K562 (cell line): ENCODE data around the gene ACER2. TPM values are rescaled to one million over a fixed set of nuclear protein-coding genes. Genes with fewer than 3 reads are reported as not detected.

ENCODE experiments used
- ATAC-seq: fragments of 200-7000 bp; cut with Tn5 transposase; 3 replicates; pipeline ENCODE4 v1.9.1; 2020; ENCODE audit warnings: moderate library complexity
- BruUV-seq: library from RNA; stranded (reverse); fragments of 400-500 nt; replicated peaks from 2 replicates; lab custom pipeline; 2021; lab: Mats Ljungman, UMichigan
- CTCF ChIA-PET: fragments of 300-600 bp; formaldehyde crosslinking; extraction: SDS; loops from one replicate; lab custom pipeline; 2021; ENCODE audit warnings: low intra/inter-chr PET ratio; lab: Yijun Ruan, JAX
- POLR2A ChIA-PET: fragments of 300-600, 350-650 bp; sonication (Branson Sonifier 250); formaldehyde crosslinking; extraction: SDS; loops from one replicate; lab custom pipeline; 2021; ENCODE audit warnings: antibody characterized with exemption, inconsistent platforms; lab: Yijun Ruan, JAX
- DNase-seq, 4 experiments: peaks; one replicate each; pipeline versions ENCODE4 v3.0.0 to v3.0.0-alpha.2; 2011 to 2018; ENCODE audit warnings: low spot score in 3 of 4, mixed read lengths in 3 of 4; ENCODE audit errors: extremely low read depth in 1 of 4
- FAIRE-seq: peaks from 2 replicates; lab custom pipeline; 2011; peaks lifted over from hg19 to GRCh38; lab: Jason Lieb, UNC
- H2AFZ ChIP-seq: 2 replicates; pipeline ENCODE4 v1.6.0; 2011; ENCODE audit warnings: low read depth, low read length, control low read depth, inconsistent platforms
- H3K27ac ChIP-seq: fragments of 200-600 bp; 3 replicates; pipeline ENCODE4 v1.8.0; 2011; ENCODE audit warnings: low read depth, mild to moderate bottlenecking, control low read depth, inconsistent platforms, low read length, moderate library complexity, mixed read lengths; ENCODE audit errors: extremely low read depth
- H3K27me3 ChIP-seq, 2 experiments: fragments of 300-600 bp in 1 of 2; 2 replicates in 1 of 2; 3 replicates in 1 of 2; pipeline versions ENCODE4 v1.6.0 to v1.8.0; 2011; ENCODE audit warnings: inconsistent platforms in 2 of 2, low read length in 2 of 2, mild to moderate bottlenecking in 1 of 2, mixed read lengths in 1 of 2, moderate library complexity in 1 of 2; ENCODE audit not compliant: control insufficient read depth in 2 of 2, insufficient read depth in 2 of 2
- H3K36me3 ChIP-seq: fragments of 300-600 bp; 3 replicates; pipeline ENCODE4 v1.8.0; 2011; ENCODE audit warnings: mild to moderate bottlenecking, low read length, inconsistent platforms; ENCODE audit not compliant: control insufficient read depth, insufficient read depth
- H3K4me1 ChIP-seq, 2 experiments: fragments of 200-600 bp in 1 of 2; replicated peaks in 1 of 2; 2 replicates in 1 of 2; 3 replicates in 1 of 2; pipeline versions ENCODE4 v1.5.1 to v1.8.0; 2011; ENCODE audit warnings: inconsistent platforms in 2 of 2, low read length in 2 of 2, mild to moderate bottlenecking in 1 of 2, mixed read lengths in 1 of 2, moderate library complexity in 1 of 2; ENCODE audit not compliant: control insufficient read depth in 2 of 2, insufficient read depth in 2 of 2
- H3K4me2 ChIP-seq: 2 replicates; pipeline ENCODE4 v1.6.1; 2011; ENCODE audit warnings: low read length, control low read depth, inconsistent platforms, mixed read lengths; ENCODE audit not compliant: insufficient read depth
- H3K4me3 ChIP-seq: fragments of 200-600 bp; sonication (generic), shearing (Covaris generic); 2 replicates; pipeline ENCODE4 v1.5.1; 2016; ENCODE audit warnings: control low read depth, inconsistent platforms
- H3K79me2 ChIP-seq: fragments of 200-600 bp; 3 replicates; pipeline ENCODE4 v1.8.0; 2011; ENCODE audit warnings: low read length, inconsistent platforms; ENCODE audit not compliant: control insufficient read depth, insufficient read depth
- H3K9ac ChIP-seq, 2 experiments: 2 replicates each; pipeline versions ENCODE4 v1.6.0 to v1.6.1; 2011; ENCODE audit warnings: low read depth in 2 of 2, low read length in 2 of 2, control low read depth in 1 of 2, inconsistent platforms in 1 of 2, mild to moderate bottlenecking in 1 of 2, mixed read lengths in 1 of 2; ENCODE audit not compliant: insufficient read depth in 1 of 2
- H3K9me1 ChIP-seq: one replicate; pipeline ENCODE4 v1.6.0; 2011; ENCODE audit warnings: inconsistent platforms, mild to moderate bottlenecking, low read length, moderate library complexity; ENCODE audit not compliant: control insufficient read depth, insufficient read depth
- H3K9me3 ChIP-seq: replicated peaks from 2 replicates; pipeline ENCODE4 v1.5.1; 2011; ENCODE audit warnings: low read depth, low read length, inconsistent platforms; ENCODE audit not compliant: control insufficient read depth, insufficient read depth
- H4K20me1 ChIP-seq: replicated peaks from 2 replicates; pipeline ENCODE4 v1.6.1; 2011; ENCODE audit warnings: low read length, inconsistent platforms, mixed read lengths; ENCODE audit not compliant: control insufficient read depth, insufficient read depth
- POLR3A ChIP-seq: IDR thresholded peaks from 2 replicates; pipeline ENCODE4 v1.6.1; 2011; ENCODE audit warnings: borderline replicate concordance, mild to moderate bottlenecking, moderate library complexity; ENCODE audit not compliant: insufficient read length, insufficient read depth; ENCODE audit errors: extremely low read depth
- RBM14 ChIP-seq: fragments of 200-400 bp; formaldehyde crosslinking; IDR thresholded peaks from 2 replicates; pipeline ENCODE4 v1.6.1; 2018; ENCODE audit warnings: low read depth, mild to moderate bottlenecking, low read length, moderate library complexity, borderline replicate concordance; ENCODE audit not compliant: insufficient read depth
- SIN3A ChIP-seq, 2 experiments: fragments of 150-350 bp in 1 of 2; IDR thresholded peaks; 2 replicates each; pipeline ENCODE4 v1.6.1; 2011 to 2016; ENCODE audit warnings: borderline replicate concordance in 2 of 2, low read depth in 2 of 2, low read length in 2 of 2, mild to moderate bottlenecking in 2 of 2, moderate library complexity in 2 of 2; ENCODE audit not compliant: control insufficient read depth in 1 of 2
- SRSF3 ChIP-seq: fragments of 200-400 bp; formaldehyde crosslinking; IDR thresholded peaks from 2 replicates; pipeline ENCODE4 v1.6.1; 2016; ENCODE audit warnings: mild to moderate bottlenecking, low read length, moderate library complexity; ENCODE audit not compliant: insufficient read depth
- ZKSCAN8 ChIP-seq: fragments of 200-800 bp; sonication (Bioruptor generic); IDR thresholded peaks from 2 replicates; pipeline ENCODE4 v1.6.1; 2016; ENCODE audit warnings: missing genetic modification characterization, missing compliant biosample characterization
- WGBS: fragments of 100-300 bp; shearing (Covaris generic); methylation state at CpG from one replicate; pipeline ENCODE4 v1.1.6; 2016; ENCODE audit warnings: low coverage, mixed read lengths; ENCODE audit not compliant: insufficient coverage; ENCODE audit errors: missing lambda C conversion rate; 5-methylcytosine and 5-hydroxymethylcytosine counted together
- in situ Hi-C: fragments of 300-500 bp; cut with MboI; formaldehyde crosslinking; loops from 4 replicates; pipeline ENCODE4 v1.15.0; 2018; ENCODE audit warnings: inconsistent platforms, mixed read lengths
- intact Hi-C: fragments of 100-400 bp; cut with micrococcal nuclease; formaldehyde crosslinking; loops from 2 replicates; pipeline ENCODE4 v1.14.2; 2022
- polyA plus RNA-seq, 8 experiments: library from polyadenylated mRNA; depleted of rRNA in 4 of 8; stranded (reverse) in 5 of 8; unstranded in 3 of 8; fragments of >200 nt; fragmentation: Nextera tagmentation in 2 of 8; fragmentation: Illumina TruSeq in 1 of 8; extraction: Ambion mirVana in 2 of 8; extraction: Trizol in 1 of 8; gene quantifications; 2 replicates each; pipeline versions ENCODE4 v1.2.1 to v1.2.3, GENCODE V29; 2011 to 2014; ENCODE audit warnings: inconsistent platforms in 1 of 8, missing spikeins in 1 of 8
- total RNA-seq, 7 experiments: library from RNA; depleted of rRNA in 6 of 7; stranded (reverse); fragments of >200 nt in 6 of 7; fragmentation: Illumina TruSeq in 2 of 7; extraction: Trizol in 2 of 7; gene quantifications; 2 replicates each; pipeline versions ENCODE4 v1.2.1 to v1.2.3, GENCODE V29; 2011 to 2021; ENCODE audit warnings: low replicate concordance in 1 of 7

The ACER2 gene
- total and polyA plus RNA-seq, 9 of the 15 experiments (the other 6 are each of a cell fraction or from before 2014, with no cell fraction given) = 0.17 to 4.6 (median 3.0) TPM

- no peak overlapping the region for H2AFZ ChIP-seq
- no peaks in the 10 kb centered on the region for H3K9me3 ChIP-seq
- H3K9me1 ChIP-seq = no peaks in the 10 kb centered on the region
- CTCF ChIA-PET = no interaction called here
- no peak overlapping the region for H3K4me2 ChIP-seq
- DNase-seq (no peak), ATAC-seq (no peak), FAIRE-seq (no peak)
- POLR2A ChIA-PET = interaction anchor here (1.6 kb wide), 1 partner anchor 27 kb away, joined by 4 read pairs; no protein-coding TSS in a partner anchor
- no peak overlapping the region for H3K9ac ChIP-seq
- WGBS = 51% methylated on average over 2 of the region's 2 CpGs
- in situ Hi-C loops (no loop called here), intact Hi-C loops (no loop called here)
- H3K36me3 ChIP-seq = 0 out of 3 replicates have a peak, but pooled peaks cover 12% of the 10 kb centered on the region
- H3K27me3 ChIP-seq = no peaks in the 10 kb centered on the region
- no peaks in the 10 kb centered on the region for H3K79me2 ChIP-seq
- H3K4me3 ChIP-seq = no peak overlapping the region
- H3K27ac ChIP-seq = no peak overlapping the region
- TF ChIP-seq POLR3A = no peak
- no peak for TF ChIP-seq RBM14
- TF ChIP-seq SRSF3 = no peak
- no peak for TF ChIP-seq SIN3A (IDR thresholded peaks at IDR 0.05; ENCODE audit: borderline replicate concordance in 2 of 2, control insufficient read depth in 1 of 2, low read depth in 2 of 2, low read length in 2 of 2)
- no peak for TF ChIP-seq ZKSCAN8 (CRISPR knock-in tag)
- no TSS peak for BruUV-seq
- no peaks in the 10 kb centered on the region for H4K20me1 ChIP-seq
- no peaks in the 10 kb centered on the region for H3K4me1 ChIP-seq
These were observed 20.8 kb downstream of the ACER2 start for GRCh38 chr9:19429595-19429994.
